ENCODE measurements around the gene SLC25A47. TPM values are rescaled to one million over a fixed set of nuclear protein-coding genes. Genes with fewer than 3 reads are reported as not detected.

Gene SLC25A47
- total and polyA plus RNA-seq, 2 donors (not counting 1 experiment from before 2014, with no cell fraction given), result not detected

- ATAC-seq (ENCODE audit: low read depth), result no peak
- Histone ChIP-seq H3K9ac (ENCODE audit: low read length) (no peak overlapping the region), H3K36me3 (replicated peaks in 1 of 2; ENCODE audit: control extremely low read depth in 1 of 2, control insufficient read depth in 1 of 2, extremely low read depth in 1 of 2, insufficient read depth in 2 of 2, low read length in 1 of 2) (peaks cover 1 to 27% of the 10 kb centered on the region in 2 experiments), H3K4me1 (ENCODE audit: control insufficient read depth in 2 of 2, insufficient read depth in 2 of 2, low read length in 2 of 2) (peaks cover 19 to 21% of the 10 kb centered on the region in 2 donors), H3K79me2 (ENCODE audit: control insufficient read depth, insufficient read depth, low read length) (peaks cover 49% of the 10 kb centered on the region), H3K27me3 (replicated peaks in 1 of 4; ENCODE audit: control extremely low read depth in 1 of 4, control insufficient read depth in 3 of 4, insufficient read depth in 4 of 4, low read length in 3 of 4) (no peaks in the 10 kb centered on the region), H4K20me1 (ENCODE audit: control insufficient read depth, insufficient read depth, low read length, poor library complexity, severe bottlenecking) (peaks cover 14% of the 10 kb centered on the region), H3K27ac (ENCODE audit: low read length in 2 of 2) (no peak overlapping the region), H3K4me2 (replicated peaks; ENCODE audit: low read depth, low read length, poor library complexity, severe bottlenecking) (no peak overlapping the region), H2AFZ (ENCODE audit: insufficient read depth, low read depth, low read length, poor library complexity, severe bottlenecking) (no peak overlapping the region), H3K4me3 (ENCODE audit: control extremely low read depth in 1 of 5, extremely low read depth in 1 of 5, insufficient read depth in 1 of 5, low read depth in 2 of 5, low read length in 4 of 5) (no peak overlapping the region), H3K9me3 (ENCODE audit: control extremely low read depth in 1 of 3, control insufficient read depth in 2 of 3, insufficient read depth in 1 of 3, low read length in 2 of 3) (no peaks in the 10 kb centered on the region)
- intact Hi-C loops (cut with micrococcal nuclease), result no loop called here
- WGBS (ENCODE audit: insufficient coverage), result 88% methylated on average over 11 of the region's 11 CpGs
- Mint-ChIP-seq H3K4me3 (no peak overlapping the region), H3K4me1 (peaks cover 21% of the 10 kb centered on the region), H3K27ac (peak overlapping the region; percentile 15), H3K27me3 (no peaks in the 10 kb centered on the region), H3K9me3 (ENCODE audit: insufficient read depth) (no peaks in the 10 kb centered on the region)
- ChIA-PET CTCF (interaction anchor here (0.6 to 5.9 kb wide), 3 partner anchors 8 to 104 kb away, joined by 3 to 51 read pairs (median 4); no protein-coding TSS in a partner anchor), POLR2A (interaction anchor here (0.9 kb wide), 1 partner anchor 45 kb away, joined by 6 read pairs; no protein-coding TSS in a partner anchor)
- TF ChIP-seq CTCF (IDR thresholded peaks at IDR 0.05) (no peak), EZH2 (IDR thresholded peaks at IDR 0.05; ENCODE audit: borderline replicate concordance, insufficient read depth, low read depth, low read length, poor library complexity, severe bottlenecking) (no peak)
- DNase-seq, result no peak
These were observed 41.7 kb upstream of the SLC25A47 start for GRCh38 chr14:100281286-100282082.

GRCh38 chr14:100282083-100282350 lies 41.1 kb upstream of the SLC25A47 start:
- CTCF ChIA-PET, result interaction anchor here (0.6 to 5.9 kb wide), 5 partner anchors 8 to 104 kb away, joined by 3 to 51 read pairs (median 3); no protein-coding TSS in a partner anchor
- Mint-ChIP-seq H3K27me3 (no peaks in the 10 kb centered on the region), H3K27ac (peak overlapping the region; percentile 15)

More at GRCh38 chr14:100282083-100282350, 41.1 kb upstream of the SLC25A47 start:
- H3K4me1 ChIP-seq (ENCODE audit: control insufficient read depth in 2 of 2, insufficient read depth in 2 of 2, low read length in 2 of 2), result peaks cover 19 to 21% of the 10 kb centered on the region in 2 donors
- TF ChIP-seq CTCF (IDR thresholded peaks at IDR 0.05) (no peak), EZH2 (IDR thresholded peaks at IDR 0.05; ENCODE audit: borderline replicate concordance, insufficient read depth, low read depth, low read length, poor library complexity, severe bottlenecking) (no peak)
- H3K4me2 ChIP-seq (replicated peaks; ENCODE audit: low read depth, low read length, poor library complexity, severe bottlenecking), result no peak overlapping the region
- H3K36me3 ChIP-seq (replicated peaks in 1 of 2; ENCODE audit: control extremely low read depth in 1 of 2, control insufficient read depth in 1 of 2, extremely low read depth in 1 of 2, insufficient read depth in 2 of 2, low read length in 1 of 2), result peaks cover 0 to 22% of the 10 kb centered on the region in 2 experiments
- no peak for DNase-seq
- POLR2A ChIA-PET, result no interaction called here
- no peak overlapping the region for H3K4me3 ChIP-seq (ENCODE audit: control extremely low read depth in 1 of 5, extremely low read depth in 1 of 5, insufficient read depth in 1 of 5, low read depth in 2 of 5, low read length in 4 of 5)
- H3K4me3 Mint-ChIP-seq, result no peak overlapping the region
- H3K27me3 ChIP-seq (replicated peaks in 1 of 4; ENCODE audit: control extremely low read depth in 1 of 4, control insufficient read depth in 3 of 4, insufficient read depth in 4 of 4, low read length in 3 of 4), result no peaks in the 10 kb centered on the region
- peaks cover 45% of the 10 kb centered on the region for H3K79me2 ChIP-seq (ENCODE audit: control insufficient read depth, insufficient read depth, low read length)
- intact Hi-C loops (cut with micrococcal nuclease), result no loop called here
- no peak overlapping the region for H3K27ac ChIP-seq (ENCODE audit: low read length in 2 of 2)
- no peak for ATAC-seq (ENCODE audit: low read depth)
- peaks cover 21% of the 10 kb centered on the region for H3K4me1 Mint-ChIP-seq
- peaks cover 9% of the 10 kb centered on the region for H4K20me1 ChIP-seq (ENCODE audit: control insufficient read depth, insufficient read depth, low read length, poor library complexity, severe bottlenecking)
- no peak overlapping the region for H2AFZ ChIP-seq (ENCODE audit: insufficient read depth, low read depth, low read length, poor library complexity, severe bottlenecking)
- H3K9me3 Mint-ChIP-seq (ENCODE audit: insufficient read depth), result no peaks in the 10 kb centered on the region
- no peaks in the 10 kb centered on the region for H3K9me3 ChIP-seq (ENCODE audit: control extremely low read depth in 1 of 3, control insufficient read depth in 2 of 3, insufficient read depth in 1 of 3, low read length in 2 of 3)
- whole genome bisulfite sequencing (ENCODE audit: insufficient coverage), result over 99% methylated on average over 7 of the region's 7 CpGs
- no peak overlapping the region for H3K9ac ChIP-seq (ENCODE audit: low read length)

Data from B cell (primary cell).